Panc1 (cell line): ENCODE data around the gene SMG6.

ENCODE experiments used
- CTCF ChIP-seq: fragments of 450-650 bp; IDR thresholded peaks from 2 replicates; pipeline ENCODE4 v1.5.1; 2017; ENCODE audit warnings: mild to moderate bottlenecking
- POLR2AphosphoS5 ChIP-seq: IDR thresholded peaks from 2 replicates; pipeline ENCODE4 v1.6.1; 2012; ENCODE audit warnings: mild to moderate bottlenecking, low read depth, low read length, moderate library complexity
- SIN3A ChIP-seq: IDR thresholded peaks from 2 replicates; pipeline ENCODE4 v1.6.1; 2012; ENCODE audit warnings: low read depth, mild to moderate bottlenecking, low read length, moderate library complexity, borderline replicate concordance; ENCODE audit not compliant: insufficient read depth
- TCF7L2 ChIP-seq: IDR thresholded peaks from 2 replicates; pipeline ENCODE4 v1.6.1; 2011; ENCODE audit warnings: mild to moderate bottlenecking, low read depth, low read length, inconsistent platforms
- TF ChIP-seq, protein P1 (sequence below), 2 experiments: IDR thresholded peaks; 2 replicates each; pipeline ENCODE4 v1.6.1; 2011 to 2012; ENCODE audit warnings: low read depth in 2 of 2, control low read depth in 1 of 2, low read length in 1 of 2, mild to moderate bottlenecking in 1 of 2, moderate library complexity in 1 of 2; ENCODE audit not compliant: insufficient read depth in 1 of 2

DNA sequence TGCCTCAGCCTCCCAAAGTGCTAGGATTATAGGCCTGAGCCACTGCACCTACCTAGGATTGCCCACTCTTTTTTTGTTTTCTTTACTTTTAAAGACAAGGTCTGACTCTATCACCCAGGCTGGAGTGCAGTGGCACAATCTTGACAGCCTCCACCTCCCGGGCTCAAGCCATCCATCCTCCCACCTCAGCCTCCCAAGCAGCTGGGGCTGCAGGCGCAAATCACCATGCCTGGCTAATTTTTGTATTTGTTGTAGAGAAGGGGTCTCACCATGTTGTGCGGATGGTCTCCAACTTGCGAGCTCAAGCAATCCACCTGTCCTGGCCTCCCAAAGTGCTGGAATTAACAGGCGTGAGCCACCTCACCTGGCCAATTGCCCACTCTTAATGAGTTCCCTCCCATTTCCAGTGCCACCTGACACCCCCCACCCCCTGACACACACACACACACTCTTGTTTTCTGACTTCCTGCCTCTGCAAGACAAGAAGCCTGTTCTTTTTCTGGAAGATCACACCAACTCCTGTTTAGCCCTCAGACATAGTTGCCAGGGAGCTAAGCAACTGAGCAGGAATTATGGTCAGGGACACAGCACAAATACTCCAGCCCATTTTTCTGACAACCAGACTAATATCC lies 259.2 kb downstream of the SMG6 start:
- TF ChIP-seq CTCF: no peak
- TF ChIP-seq POLR2AphosphoS5: no peak
- TF ChIP-seq, protein P1, sequence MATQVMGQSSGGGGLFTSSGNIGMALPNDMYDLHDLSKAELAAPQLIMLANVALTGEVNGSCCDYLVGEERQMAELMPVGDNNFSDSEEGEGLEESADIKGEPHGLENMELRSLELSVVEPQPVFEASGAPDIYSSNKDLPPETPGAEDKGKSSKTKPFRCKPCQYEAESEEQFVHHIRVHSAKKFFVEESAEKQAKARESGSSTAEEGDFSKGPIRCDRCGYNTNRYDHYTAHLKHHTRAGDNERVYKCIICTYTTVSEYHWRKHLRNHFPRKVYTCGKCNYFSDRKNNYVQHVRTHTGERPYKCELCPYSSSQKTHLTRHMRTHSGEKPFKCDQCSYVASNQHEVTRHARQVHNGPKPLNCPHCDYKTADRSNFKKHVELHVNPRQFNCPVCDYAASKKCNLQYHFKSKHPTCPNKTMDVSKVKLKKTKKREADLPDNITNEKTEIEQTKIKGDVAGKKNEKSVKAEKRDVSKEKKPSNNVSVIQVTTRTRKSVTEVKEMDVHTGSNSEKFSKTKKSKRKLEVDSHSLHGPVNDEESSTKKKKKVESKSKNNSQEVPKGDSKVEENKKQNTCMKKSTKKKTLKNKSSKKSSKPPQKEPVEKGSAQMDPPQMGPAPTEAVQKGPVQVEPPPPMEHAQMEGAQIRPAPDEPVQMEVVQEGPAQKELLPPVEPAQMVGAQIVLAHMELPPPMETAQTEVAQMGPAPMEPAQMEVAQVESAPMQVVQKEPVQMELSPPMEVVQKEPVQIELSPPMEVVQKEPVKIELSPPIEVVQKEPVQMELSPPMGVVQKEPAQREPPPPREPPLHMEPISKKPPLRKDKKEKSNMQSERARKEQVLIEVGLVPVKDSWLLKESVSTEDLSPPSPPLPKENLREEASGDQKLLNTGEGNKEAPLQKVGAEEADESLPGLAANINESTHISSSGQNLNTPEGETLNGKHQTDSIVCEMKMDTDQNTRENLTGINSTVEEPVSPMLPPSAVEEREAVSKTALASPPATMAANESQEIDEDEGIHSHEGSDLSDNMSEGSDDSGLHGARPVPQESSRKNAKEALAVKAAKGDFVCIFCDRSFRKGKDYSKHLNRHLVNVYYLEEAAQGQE (IDR thresholded peaks at IDR 0.05; ENCODE audit: insufficient read depth in 1 of 2, low read depth in 2 of 2, low read length in 1 of 2): no peak
- TF ChIP-seq TCF7L2: no peak
- no peak for TF ChIP-seq SIN3A
